SK-N-MC (cell line): ENCODE results near the gene KRTAP10-4.

Experiments
- FOXP2 ChIP-seq: optimal IDR thresholded peaks from 2 replicates; pipeline ENCODE3; 2011; ENCODE audit warnings: mild to moderate bottlenecking, moderate library complexity; ENCODE audit not compliant: insufficient read depth; ENCODE audit errors: extremely low read length, control extremely low read depth
- POLR2AphosphoS5 ChIP-seq: IDR thresholded peaks from 2 replicates; pipeline ENCODE4 v1.6.1; 2012; ENCODE audit warnings: mild to moderate bottlenecking, low read depth, low read length, borderline replicate concordance

GRCh38 chr21:44525391-44526095, 48.0 kb upstream of the KRTAP10-4 start:
- TF ChIP-seq POLR2AphosphoS5 (no peak), FOXP2 (no peak)
